KMS-11 (cell line): ENCODE data around the gene ITGBL1.

ENCODE experiments used
- H2AFZ ChIP-seq: fragments of 200-600 bp; sonication (generic); 2 replicates; pipeline ENCODE4 v1.6.1; 2016; ENCODE audit warnings: antibody characterized with exemption, mixed run types, low read depth
- H3K27ac ChIP-seq: fragments of 200-600 bp; sonication (generic); 2 replicates; pipeline ENCODE4 v1.6.1; 2016; ENCODE audit warnings: mild to moderate bottlenecking, mixed run types
- H3K27me3 ChIP-seq: fragments of 200-600 bp; sonication (generic); 2 replicates; pipeline ENCODE4 v1.6.1; 2017; ENCODE audit warnings: mild to moderate bottlenecking, low read depth, mixed run types, moderate library complexity; ENCODE audit not compliant: insufficient read depth
- H3K36me3 ChIP-seq: fragments of 200-600 bp; sonication (generic); 2 replicates; pipeline ENCODE4 v1.6.1; 2017; ENCODE audit warnings: mild to moderate bottlenecking, mixed run types; ENCODE audit not compliant: insufficient read depth
- H3K4me1 ChIP-seq: fragments of 200-600 bp; sonication (generic); 2 replicates; pipeline ENCODE4 v1.6.1; 2016; ENCODE audit warnings: mild to moderate bottlenecking, low read depth, mixed run types; ENCODE audit not compliant: poor library complexity, severe bottlenecking
- H3K4me2 ChIP-seq: fragments of 200-600 bp; sonication (generic); 2 replicates; pipeline ENCODE4 v1.7.0; 2016; ENCODE audit warnings: mild to moderate bottlenecking, mixed run types
- H3K4me3 ChIP-seq: fragments of 200-600 bp; sonication (generic); IDR thresholded peaks from 2 replicates; pipeline ENCODE4 v1.6.1; 2017; ENCODE audit warnings: low read depth, low read length, mixed read lengths; ENCODE audit not compliant: insufficient read depth
- H3K79me2 ChIP-seq: fragments of 200-600 bp; sonication (generic); 2 replicates; pipeline ENCODE4 v1.6.1; 2016; ENCODE audit warnings: low read depth, mixed run types; ENCODE audit not compliant: insufficient read depth
- H3K9ac ChIP-seq: fragments of 200-600 bp; sonication (generic); 2 replicates; pipeline ENCODE4 v1.6.1; 2016; ENCODE audit warnings: mild to moderate bottlenecking, mixed run types
- H4K20me1 ChIP-seq: fragments of 200-600 bp; sonication (generic); 2 replicates; pipeline ENCODE4 v1.6.1; 2016; ENCODE audit warnings: mild to moderate bottlenecking, mixed run types; ENCODE audit not compliant: insufficient read depth
- CTCF ChIP-seq: fragments of 200-600 bp; sonication (generic); conservative IDR thresholded peaks from 2 replicates; pipeline ENCODE4 v1.6.1; 2017; ENCODE audit warnings: low read depth, mild to moderate bottlenecking, antibody characterized with exemption, low read length, moderate library complexity, mixed read lengths

The ITGBL1 gene

GRCh38 chr13:101552786-101553185, 100.3 kb downstream of the ITGBL1 start:
- no peak overlapping the region for H3K27ac ChIP-seq
- H3K4me3 ChIP-seq, result no peak overlapping the region
- H3K4me2 ChIP-seq, result no peak overlapping the region
- H2AFZ ChIP-seq, result no peak overlapping the region
- H3K27me3 ChIP-seq, result no peaks in the 10 kb centered on the region
- no peaks in the 10 kb centered on the region for H4K20me1 ChIP-seq
- H3K79me2 ChIP-seq, result no peaks in the 10 kb centered on the region
- H3K9ac ChIP-seq, result no peak overlapping the region
- no peak for TF ChIP-seq CTCF
- no peaks in the 10 kb centered on the region for H3K36me3 ChIP-seq
- H3K4me1 ChIP-seq, result no peaks in the 10 kb centered on the region

GRCh38 chr13:101554420-101555125, 102.1 kb downstream of the ITGBL1 start:
- Histone ChIP-seq H3K4me2 (no peak overlapping the region), H4K20me1 (no peaks in the 10 kb centered on the region), H3K9ac (no peak overlapping the region), H3K27ac (no peak overlapping the region), H3K79me2 (no peaks in the 10 kb centered on the region), H3K4me3 (no peak overlapping the region), H3K36me3 (no peaks in the 10 kb centered on the region), H2AFZ (no peak overlapping the region), H3K27me3 (no peaks in the 10 kb centered on the region), H3K4me1 (no peaks in the 10 kb centered on the region)
- no peak for TF ChIP-seq CTCF

GRCh38 chr13:101555610-101556009, 103.1 kb downstream of the ITGBL1 start:
- H3K4me3 ChIP-seq, result no peak overlapping the region
- no peak overlapping the region for H3K9ac ChIP-seq
- no peak overlapping the region for H3K4me2 ChIP-seq
- H3K27me3 ChIP-seq, result no peaks in the 10 kb centered on the region
- no peaks in the 10 kb centered on the region for H3K79me2 ChIP-seq
- TF ChIP-seq CTCF, result no peak
- no peak overlapping the region for H3K27ac ChIP-seq
- no peaks in the 10 kb centered on the region for H3K36me3 ChIP-seq
- H2AFZ ChIP-seq, result no peak overlapping the region
- no peaks in the 10 kb centered on the region for H4K20me1 ChIP-seq
- no peaks in the 10 kb centered on the region for H3K4me1 ChIP-seq

GRCh38 chr13:101556676-101557123, 104.2 kb downstream of the ITGBL1 start:
- H3K79me2 ChIP-seq, result no peaks in the 10 kb centered on the region
- no peak for TF ChIP-seq CTCF
- H4K20me1 ChIP-seq, result no peaks in the 10 kb centered on the region
- H3K36me3 ChIP-seq, result no peaks in the 10 kb centered on the region
- no peak overlapping the region for H2AFZ ChIP-seq
- no peak overlapping the region for H3K4me3 ChIP-seq
- no peak overlapping the region for H3K27ac ChIP-seq
- no peaks in the 10 kb centered on the region for H3K27me3 ChIP-seq
- no peak overlapping the region for H3K9ac ChIP-seq
- H3K4me2 ChIP-seq, result no peak overlapping the region
- no peaks in the 10 kb centered on the region for H3K4me1 ChIP-seq
